NCI-H1436 (cell line): Measurements from ENCODE around the gene GNA12.

Source experiments
- DNase-seq: peaks from one replicate; lab custom pipeline; 2025; lab: John Stamatoyannopoulos, UW

GNA12 gene

GRCh38 chr7:2834748-2835441 is 9.2 kb downstream of the GNA12 start:
- DNase-seq = no peak

GRCh38 chr7:2833083-2833910 is 10.8 kb downstream of the GNA12 start:
- DNase-seq = no peak

GRCh38 chr7:2832461-2832860 is 11.6 kb downstream of the GNA12 start:
- no peak for DNase-seq

- no peak for DNase-seq
Observed at GRCh38 chr7:2830609-2831376, 13.3 kb downstream of the GNA12 start.

DNA sequence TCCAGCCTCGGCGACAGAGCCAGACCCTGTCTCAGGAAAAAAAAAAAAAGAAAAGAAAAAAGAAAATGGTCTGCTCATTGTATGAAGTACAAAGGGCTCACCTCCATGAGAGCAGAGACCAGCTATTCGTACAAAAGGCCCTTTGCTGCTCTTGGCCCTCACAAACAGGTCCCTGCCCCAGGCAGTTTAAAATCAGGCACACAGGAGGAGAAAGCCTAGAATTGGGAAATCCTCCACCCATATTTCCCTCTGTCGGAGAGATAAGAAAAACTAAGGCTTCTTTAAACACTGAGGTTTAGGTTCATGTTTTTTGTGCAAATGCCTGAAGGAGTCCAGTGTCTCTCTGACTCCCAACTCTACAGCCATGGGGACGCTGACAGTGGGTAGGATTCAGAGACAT is 15.1 kb downstream of the GNA12 start:
- DNase-seq = no peak

- no peak for DNase-seq
Observed at GRCh38 chr7:2826771-2827170, 17.3 kb downstream of the GNA12 start.

DNA sequence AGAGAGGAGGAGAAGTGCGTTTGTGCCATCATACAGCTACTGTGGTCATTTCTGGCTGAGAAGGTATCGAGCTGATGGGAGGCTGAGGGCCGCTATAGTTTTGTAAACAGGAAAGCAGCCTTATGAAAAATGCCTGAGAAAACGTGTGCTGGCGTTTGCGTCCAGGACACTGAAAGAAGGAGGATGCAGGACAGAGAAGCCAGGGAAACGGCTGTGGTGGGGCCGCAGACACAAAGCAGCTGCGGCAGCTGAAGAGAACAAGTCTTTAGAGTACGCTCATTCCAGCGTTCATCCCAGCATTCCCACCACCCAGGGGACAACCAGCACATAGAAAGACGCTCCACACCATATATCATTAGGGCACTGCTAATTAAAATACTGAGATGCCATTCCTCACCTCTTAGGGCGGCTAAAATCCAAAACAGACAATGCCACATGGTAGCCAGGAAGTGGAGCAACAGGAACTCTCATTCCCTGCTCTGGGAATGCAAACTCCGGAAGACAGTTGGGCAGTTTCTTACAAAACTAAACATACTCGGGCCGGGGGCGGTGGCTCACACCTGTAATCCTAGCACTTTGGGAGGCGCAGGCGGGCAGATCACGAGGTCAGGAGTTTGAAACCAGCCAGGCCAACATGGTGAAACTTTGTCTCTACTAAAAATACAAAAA is 18.4 kb downstream of the GNA12 start:
- DNase-seq = no peak

DNA sequence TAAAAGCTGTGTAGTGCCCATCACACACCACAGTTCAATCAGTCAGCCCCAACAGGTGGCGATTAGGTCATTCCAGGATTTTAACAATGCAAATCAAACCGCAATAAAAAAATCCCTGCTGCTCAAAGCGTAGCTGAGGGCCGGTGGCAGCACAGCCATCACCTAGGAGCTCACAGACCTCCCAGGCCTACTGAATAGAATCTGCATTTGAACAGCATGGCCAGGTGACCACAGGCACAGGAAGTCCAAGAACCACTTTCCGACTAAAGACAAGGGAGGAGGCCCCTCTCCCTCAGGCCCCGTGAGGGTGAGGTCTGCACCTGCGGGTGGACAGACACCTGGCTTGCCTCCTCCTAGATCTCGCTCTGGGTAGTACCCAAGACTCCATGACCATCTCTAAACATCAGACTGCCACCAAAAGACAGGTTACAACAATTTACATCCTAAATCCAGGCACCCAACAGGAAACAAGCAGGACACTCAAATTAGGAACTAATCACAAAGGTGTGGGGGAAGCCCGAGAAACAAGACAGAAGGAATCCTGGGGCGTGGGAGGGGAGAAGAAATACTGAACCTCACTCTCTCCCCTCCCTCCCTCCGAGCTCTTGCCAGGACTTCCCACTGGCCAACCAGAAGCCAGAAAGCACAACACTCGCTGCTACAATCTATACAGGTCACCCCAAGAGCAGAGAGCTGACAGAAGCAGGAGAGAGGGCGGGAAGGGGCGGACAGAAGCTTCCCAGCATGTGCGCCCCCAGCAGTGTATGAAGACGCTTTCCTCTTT is 19.2 kb downstream of the GNA12 start:
- no peak for DNase-seq

DNA sequence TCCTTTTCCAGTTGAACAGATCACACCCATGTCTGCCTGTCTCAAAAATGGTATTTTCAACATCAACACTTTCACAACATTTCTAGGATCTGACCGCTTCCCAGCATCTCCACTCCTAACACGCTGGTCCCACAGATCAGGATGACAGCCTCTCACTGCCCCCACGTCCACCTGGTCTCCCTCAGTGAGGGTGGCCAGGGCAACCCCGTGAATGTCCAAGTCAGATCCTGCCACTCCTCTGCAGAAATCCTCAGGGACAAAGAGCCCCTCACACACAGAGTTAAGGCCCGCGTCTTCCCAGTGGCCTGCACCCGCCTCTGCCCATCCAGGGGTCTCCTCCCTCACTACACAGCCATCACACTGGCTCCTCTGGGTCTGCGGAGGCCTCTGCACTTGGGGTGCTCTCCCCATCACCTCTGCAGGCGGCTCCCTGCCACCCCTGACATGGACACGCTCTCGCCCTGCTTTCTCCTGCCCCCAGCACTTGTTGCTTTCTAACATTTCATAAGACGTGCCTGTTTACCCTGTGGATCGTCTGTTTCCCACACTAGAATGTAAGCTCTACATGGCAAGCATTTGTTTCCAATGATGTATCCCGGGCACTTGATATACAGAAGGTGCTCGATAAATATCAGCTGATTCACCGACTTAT is 20.0 kb downstream of the GNA12 start:
- no peak for DNase-seq

GRCh38 chr7:2823130-2823529 is 21.0 kb downstream of the GNA12 start:
- DNase-seq = no peak

DNA sequence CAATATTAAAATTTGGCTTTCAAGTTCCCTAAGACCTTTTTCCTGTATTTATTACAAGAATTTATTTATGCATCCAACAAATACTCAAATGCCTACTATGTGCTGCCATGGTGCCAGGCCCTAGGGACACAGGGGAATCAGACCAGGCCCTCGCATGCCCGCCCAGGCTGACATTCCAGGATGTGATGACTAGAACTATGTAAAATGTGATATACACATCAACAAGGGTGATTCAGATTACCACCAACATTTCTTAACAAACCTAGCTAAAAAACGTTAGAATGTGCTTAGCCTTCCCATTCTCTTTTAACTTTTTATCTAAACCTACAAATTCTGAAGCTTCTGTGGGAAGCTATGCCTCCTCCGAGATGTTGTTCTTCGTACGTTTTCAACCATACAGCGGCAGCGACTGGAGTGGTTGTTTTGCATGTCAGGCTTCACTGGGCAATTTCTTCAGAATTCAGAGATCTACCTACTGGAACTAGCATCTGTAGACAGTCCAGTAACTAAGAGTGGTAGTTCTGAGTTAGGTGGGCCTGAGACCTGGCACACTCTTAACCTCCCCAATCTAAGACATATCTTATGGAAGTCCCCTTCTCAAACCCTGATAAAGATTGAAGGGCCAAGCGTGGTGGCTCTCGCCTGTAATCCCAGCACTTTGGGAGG is 22.1 kb downstream of the GNA12 start:
- no peak for DNase-seq

DNA sequence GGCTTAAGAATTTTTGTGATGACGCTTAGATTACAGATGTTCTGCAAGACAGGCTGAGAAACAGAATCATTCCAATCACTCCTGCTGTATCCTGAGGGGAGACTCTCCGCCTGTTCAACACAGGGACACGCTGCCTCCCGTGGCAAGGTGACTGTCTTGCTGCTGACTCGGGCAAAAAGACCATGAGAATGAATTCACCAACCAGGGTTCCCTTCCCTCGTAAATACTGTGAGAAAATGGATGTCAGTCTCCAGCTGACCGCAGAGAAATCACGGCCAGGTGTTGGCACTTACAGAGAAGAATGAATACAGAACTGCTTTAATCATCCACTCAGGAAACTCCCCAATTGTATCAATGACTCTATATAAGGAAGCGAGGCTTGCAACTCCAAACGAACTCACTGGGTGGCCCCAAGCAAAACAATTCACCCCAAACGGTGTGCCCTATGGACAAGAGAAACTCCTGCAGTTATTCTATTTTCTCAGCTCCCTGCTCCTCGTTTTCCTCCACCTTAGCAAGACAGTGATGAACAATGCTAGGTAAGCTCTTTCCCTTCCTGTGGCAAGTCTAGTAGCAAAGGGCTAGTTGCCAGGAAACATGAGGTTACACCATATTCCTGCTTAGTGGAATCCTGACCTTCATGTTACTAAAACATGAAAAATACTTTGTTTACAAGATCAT is 22.8 kb downstream of the GNA12 start:
- no peak for DNase-seq

DNA sequence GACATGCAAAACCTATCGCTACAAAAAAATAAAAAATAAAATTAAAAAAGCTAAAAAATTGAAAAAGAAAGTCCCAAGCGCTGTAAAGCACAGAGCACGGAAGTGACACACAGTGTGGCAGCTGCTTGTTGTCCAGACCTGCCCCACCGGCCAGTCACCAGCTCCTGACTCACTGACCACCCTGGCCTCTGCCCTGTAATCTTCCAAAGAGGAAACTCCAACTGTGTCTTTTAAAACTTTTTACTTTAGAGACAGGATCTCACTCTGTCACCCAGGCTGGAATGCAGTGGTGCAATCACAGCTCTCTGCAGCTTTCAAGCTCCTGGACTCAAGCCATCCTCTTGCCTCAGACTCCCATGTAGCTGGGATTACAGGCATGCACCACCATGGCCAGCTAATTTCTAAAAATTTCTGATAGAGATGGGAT is 23.6 kb downstream of the GNA12 start:
- no peak for DNase-seq

- no peak for DNase-seq
Observed at GRCh38 chr7:2819954-2820397, 24.1 kb downstream of the GNA12 start.

- DNase-seq = no peak
Observed at GRCh38 chr7:2819161-2819953, 24.8 kb downstream of the GNA12 start.

DNA sequence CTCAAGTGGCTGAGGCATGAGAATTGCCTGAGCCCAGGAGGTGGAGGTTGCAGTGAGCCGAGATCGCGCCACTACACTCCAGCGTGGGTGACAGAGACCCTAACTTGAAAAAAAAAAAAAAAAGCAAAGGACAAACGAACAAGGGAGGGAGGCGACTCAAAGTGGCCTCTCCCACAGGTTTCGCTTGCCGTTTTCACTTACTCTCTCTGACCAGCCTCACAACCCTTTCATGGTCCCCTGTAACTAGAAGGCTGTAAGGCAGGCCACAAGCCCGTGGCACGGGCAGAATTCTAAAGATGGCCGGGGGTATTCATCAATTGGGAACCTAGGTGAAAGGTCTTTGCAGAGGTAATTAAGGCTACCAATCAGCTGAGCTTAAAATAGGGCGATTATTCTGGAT is 25.5 kb downstream of the GNA12 start:
- DNase-seq = no peak

- no peak for DNase-seq
Observed at GRCh38 chr7:2818121-2818520, 26.0 kb downstream of the GNA12 start.

DNA sequence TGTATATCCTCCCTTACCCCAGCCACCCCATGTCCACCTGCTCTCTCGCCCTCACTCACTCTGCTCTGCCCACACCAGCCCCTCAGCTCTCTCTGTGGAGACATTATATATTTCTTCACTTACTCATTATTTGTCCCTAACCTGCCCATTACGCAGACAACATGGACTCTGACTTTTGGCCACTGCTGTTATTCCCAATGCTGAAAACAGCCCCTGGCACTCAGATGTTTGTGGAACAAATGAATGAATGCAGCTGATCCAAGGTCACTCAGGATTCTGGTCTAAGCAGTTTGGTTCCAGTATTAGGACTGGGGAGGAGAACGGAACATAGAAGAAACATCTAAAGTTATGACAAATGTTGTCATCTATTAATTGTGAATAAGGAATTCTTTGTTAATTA is 26.7 kb downstream of the GNA12 start:
- DNase-seq = no peak

DNA sequence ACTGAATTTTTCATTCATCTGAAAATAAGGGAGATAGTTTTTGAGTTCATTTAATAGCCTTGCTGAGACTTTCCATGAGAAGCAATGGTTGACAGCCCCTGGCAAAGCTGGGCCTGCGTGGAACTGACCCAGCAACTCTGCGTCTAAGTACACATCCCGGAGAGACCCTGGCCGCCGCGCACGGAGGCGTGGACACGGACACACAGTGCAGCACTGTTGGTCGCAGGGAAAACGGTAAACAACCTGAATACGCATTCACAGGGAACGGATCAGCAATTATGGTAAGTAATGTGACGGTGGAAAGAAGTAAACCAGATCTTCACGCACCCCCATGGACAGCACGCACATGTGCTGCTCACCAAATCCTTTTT is 28.2 kb downstream of the GNA12 start:
- DNase-seq = no peak
